Gastrocnemius medialis (tissue), 4 donors: ENCODE results near the gene LTBP1. TPM values are rescaled to one million over a fixed set of nuclear protein-coding genes. Genes with fewer than 3 reads are reported as not detected.

Source experiments
- ATAC-seq, 2 donors: fragments of 150-250 bp; one replicate each; pipeline ENCODE4 v1.9.1; 2016
- DNase-seq, 2 donors: peaks; one replicate each; pipeline ENCODE4 v3.0.0-alpha.2; 2019
- H3K27ac ChIP-seq, 4 donors: fragments of 200-600 bp; sonication (generic); 1 replicate in 1 of 4; 2 replicates in 3 of 4; pipeline ENCODE4 v1.5.1; 2016 to 2018; ENCODE audit warnings: mild to moderate bottlenecking in 2 of 4, moderate library complexity in 1 of 4
- H3K27me3 ChIP-seq, 3 donors: fragments of 200-600 bp; sonication (generic) in 2 of 3; 1 replicate in 1 of 3; 2 replicates in 2 of 3; pipeline versions ENCODE4 v1.5.1 to v1.6.0; 2016 to 2019; ENCODE audit warnings: mild to moderate bottlenecking in 1 of 3, moderate library complexity in 1 of 3
- H3K36me3 ChIP-seq, 2 donors: fragments of 200-600 bp; sonication (generic) in 1 of 2; one replicate each; pipeline ENCODE4 v1.5.1; 2017 to 2018
- H3K4me1 ChIP-seq, 2 donors: fragments of 200-600 bp; sonication (generic) in 1 of 2; one replicate each; pipeline ENCODE4 v1.5.1; 2016 to 2017; ENCODE audit warnings: mild to moderate bottlenecking in 2 of 2
- H3K4me3 ChIP-seq, 4 donors: fragments of 200-600 bp; sonication (generic) in 3 of 4; 1 replicate in 1 of 4; 2 replicates in 3 of 4; pipeline ENCODE4 v1.5.1; 2016 to 2019; ENCODE audit warnings: mild to moderate bottlenecking in 2 of 4
- H3K9me3 ChIP-seq, 3 donors: fragments of 200-600 bp; sonication (generic) in 2 of 3; 1 replicate in 1 of 3; 2 replicates in 2 of 3; pipeline ENCODE4 v1.5.1; 2016 to 2019
- CTCF ChIP-seq, 5 experiments: fragments of 450-650 bp in 3 of 5; fragments of 200-600 bp in 2 of 5; sonication (generic) in 2 of 5; IDR thresholded peaks in 4 of 5; conservative IDR thresholded peaks in 1 of 5; 1 replicate in 4 of 5; 2 replicates in 1 of 5; pipeline ENCODE4 v1.5.1; 2016 to 2019; ENCODE audit warnings: antibody characterized with exemption in 5 of 5, mild to moderate bottlenecking in 3 of 5, moderate library complexity in 3 of 5
- POLR2A ChIP-seq, 2 donors: fragments of 450-650 bp; IDR thresholded peaks; one replicate each; pipeline ENCODE4 v1.6.1; 2017; ENCODE audit warnings: antibody characterized with exemption in 2 of 2, mild to moderate bottlenecking in 2 of 2, moderate library complexity in 2 of 2
- in situ Hi-C, 4 donors: fragments of 200-750 bp; cut with MboI; loops; one replicate each; pipeline versions ENCODE4 v1.15.0 to v1.8.0; 2017; ENCODE audit warnings: low sequenced_read_pairs in 4 of 4
- intact Hi-C: fragments of 100-400 bp; cut with DNase I; formaldehyde crosslinking; loops from one replicate; pipeline ENCODE4 v1.15.1; 2023; ENCODE audit warnings: low total_unique reads
- total RNA-seq, 4 donors: library from RNA; depleted of rRNA; stranded (reverse); fragments of >200 nt; gene quantifications; one replicate each; pipeline versions ENCODE4 v1.1.0 to v1.2.3, GENCODE V29; 2016

Gene LTBP1
- total RNA-seq, 4 donors from 2014 or later: 8.0 to 42.8 (median 18.4) TPM

DNA sequence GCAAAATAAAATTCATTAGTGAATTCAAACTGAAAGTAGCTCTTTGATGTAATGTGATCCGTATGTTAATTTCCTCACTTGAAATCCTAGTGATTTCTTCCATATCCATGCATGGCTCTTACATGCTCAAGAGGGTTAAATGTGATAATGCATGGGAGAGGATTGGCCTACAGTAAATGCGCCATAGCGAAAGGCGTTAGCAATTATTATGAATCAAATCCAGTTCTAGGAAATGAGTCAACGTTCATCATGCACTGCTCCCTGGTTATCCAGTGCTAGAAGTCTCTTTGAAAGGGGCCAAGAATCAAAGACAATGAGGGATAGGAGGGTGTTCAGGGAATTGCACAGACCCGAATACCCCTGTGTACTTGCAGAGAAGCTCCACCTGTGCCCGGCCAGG lies 428.3 kb downstream of the LTBP1 start:
- H3K27me3 ChIP-seq: no peaks in the 10 kb centered on the region
- ATAC-seq (no peak), DNase-seq (no peak)
- H3K4me3 ChIP-seq: no peak overlapping the region
- TF ChIP-seq CTCF (IDR thresholded peaks at IDR 0.05 in 4 of 5, conservative IDR thresholded peaks at IDR 0.05 in 1 of 5): no peak
- TF ChIP-seq POLR2A (IDR thresholded peaks at IDR 0.05): no peak
- H3K9me3 ChIP-seq: no peaks in the 10 kb centered on the region
- intact Hi-C loops (loop anchor here (10.0 kb wide), 1 partner anchor 240 kb away; no protein-coding TSS in a partner anchor), in situ Hi-C loops (loop anchor here in 3 of 4 donors (10.0 kb wide), 3 partner anchors 100 to 600 kb away; no protein-coding TSS in a partner anchor)
- no peak overlapping the region for H3K27ac ChIP-seq
- no peaks in the 10 kb centered on the region for H3K36me3 ChIP-seq
- H3K4me1 ChIP-seq: no peaks in the 10 kb centered on the region

DNA sequence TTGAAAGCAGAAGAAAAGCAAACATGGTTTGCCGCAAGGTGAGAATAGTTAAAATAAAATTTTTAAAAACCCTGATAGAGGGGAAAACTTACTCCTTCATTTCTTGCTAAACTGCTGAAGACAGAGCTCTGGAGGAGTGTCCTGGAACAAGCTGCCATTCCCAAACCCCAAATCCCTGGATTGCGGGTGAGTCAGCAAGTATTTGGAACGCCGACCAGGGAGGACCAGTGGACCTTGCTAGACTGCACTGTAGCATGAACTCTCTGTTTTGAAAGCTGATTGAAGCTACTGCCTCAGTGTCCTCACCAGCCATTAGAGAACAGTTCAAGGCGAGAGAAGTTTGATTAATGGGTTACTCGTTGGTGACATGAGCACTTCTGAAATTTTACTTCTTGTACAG lies 430.3 kb downstream of the LTBP1 start:
- TF ChIP-seq POLR2A (IDR thresholded peaks at IDR 0.05) (no peak), CTCF (IDR thresholded peaks at IDR 0.05 in 4 of 5, conservative IDR thresholded peaks at IDR 0.05 in 1 of 5) (no peak)
- DNase-seq: peak; percentile 18 to 51
- H3K27me3 ChIP-seq: no peaks in the 10 kb centered on the region
- in situ Hi-C loops (loop anchor here in 3 of 4 donors (10.0 kb wide), 3 partner anchors 102 to 602 kb away; no protein-coding TSS in a partner anchor), intact Hi-C loops (loop anchor here (10.0 kb wide), 1 partner anchor 242 kb away; no protein-coding TSS in a partner anchor)
- ATAC-seq: peak; percentile 48 to 71
- no peaks in the 10 kb centered on the region for H3K4me1 ChIP-seq
- H3K9me3 ChIP-seq: no peaks in the 10 kb centered on the region
- no peak overlapping the region for H3K4me3 ChIP-seq
- no peak overlapping the region for H3K27ac ChIP-seq
- no peaks in the 10 kb centered on the region for H3K36me3 ChIP-seq

DNA sequence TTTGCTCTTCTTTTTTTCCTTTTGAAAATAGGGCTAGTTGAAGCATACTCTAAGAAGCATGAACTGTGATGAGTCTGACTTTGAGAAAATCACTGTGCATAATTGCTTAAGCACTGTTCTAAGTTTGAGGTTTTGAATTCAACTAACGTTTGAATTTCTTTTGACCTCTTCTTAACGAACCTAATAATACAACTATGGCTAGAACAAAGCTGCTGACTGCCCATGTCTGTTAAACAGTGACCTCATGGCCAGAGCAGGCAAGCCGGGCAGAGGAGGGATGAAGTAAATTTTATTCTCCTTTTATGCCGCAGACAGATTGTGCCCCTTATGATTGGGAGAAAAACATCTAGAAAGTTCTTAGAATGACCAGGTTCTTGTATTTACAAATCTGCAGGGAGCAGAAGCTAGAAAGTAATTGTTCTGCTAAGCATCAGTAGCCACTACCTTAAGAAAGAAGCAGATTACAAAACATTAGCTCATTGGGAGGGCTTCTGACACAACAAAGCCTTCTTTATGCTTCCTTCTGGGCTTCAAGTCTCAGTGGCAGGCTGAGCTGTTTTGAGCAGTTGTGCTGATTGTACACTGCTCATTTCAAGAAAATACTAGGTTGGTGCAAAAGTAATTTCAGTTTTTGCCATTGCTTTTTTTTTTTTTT lies 431.9 kb downstream of the LTBP1 start:
- DNase-seq: no peak
- Histone ChIP-seq H3K27me3 (no peaks in the 10 kb centered on the region), H3K27ac (no peak overlapping the region), H3K4me3 (no peak overlapping the region), H3K4me1 (no peaks in the 10 kb centered on the region), H3K36me3 (no peaks in the 10 kb centered on the region), H3K9me3 (no peaks in the 10 kb centered on the region)
- no peak for ATAC-seq
- in situ Hi-C loops (loop anchor here in 3 of 4 donors (10.0 kb wide), 3 partner anchors 104 to 604 kb away; no protein-coding TSS in a partner anchor), intact Hi-C loops (loop anchor here (10.0 kb wide), 1 partner anchor 244 kb away; no protein-coding TSS in a partner anchor)
- TF ChIP-seq POLR2A (IDR thresholded peaks at IDR 0.05) (no peak), CTCF (IDR thresholded peaks at IDR 0.05 in 4 of 5, conservative IDR thresholded peaks at IDR 0.05 in 1 of 5) (no peak)

- Histone ChIP-seq H3K9me3 (no peaks in the 10 kb centered on the region), H3K27ac (no peak overlapping the region), H3K27me3 (no peaks in the 10 kb centered on the region), H3K36me3 (no peaks in the 10 kb centered on the region), H3K4me3 (no peak overlapping the region), H3K4me1 (no peaks in the 10 kb centered on the region)
- in situ Hi-C loops: no loop called here
- intact Hi-C loops: loop anchor here (5.0 kb wide), 1 partner anchor 343 kb away; no protein-coding TSS in a partner anchor
- no peak for DNase-seq
- ATAC-seq: no peak
- no peak for TF ChIP-seq POLR2A (IDR thresholded peaks at IDR 0.05)
- TF ChIP-seq CTCF (IDR thresholded peaks at IDR 0.05 in 4 of 5, conservative IDR thresholded peaks at IDR 0.05 in 1 of 5): peak; percentile 38 to 63 (median 43)
These were observed 433.4 kb downstream of the LTBP1 start for GRCh38 chr2:33380001-33380609.
